ENCODE measurements around the gene NUDT22.

NUDT22 gene

GRCh38 chr11:64276653-64277431 lies 50.8 kb downstream of the NUDT22 start (continued):
- TF ChIP-seq ZFP30 (CRISPR knock-in tag; IDR thresholded peaks at IDR 0.05) = no peak
- no peak for TF ChIP-seq ZC3H10 (CRISPR knock-in tag; IDR thresholded peaks at IDR 0.05)
- TF ChIP-seq SNAI2 (CRISPR knock-in tag; IDR thresholded peaks at IDR 0.05) = no peak

- ATAC-seq = no peak
- TF ChIP-seq BACH2 (CRISPR knock-in tag; IDR thresholded peaks at IDR 0.05; ENCODE audit: borderline replicate concordance) (no peak), RARB (CRISPR knock-in tag; IDR thresholded peaks at IDR 0.05) (no peak), PATZ1 (CRISPR knock-in tag; IDR thresholded peaks at IDR 0.05; ENCODE audit: borderline replicate concordance) (no peak), POU6F1 (CRISPR knock-in tag; IDR thresholded peaks at IDR 0.05; ENCODE audit: borderline replicate concordance, low read depth) (no peak), ZC3H10 (CRISPR knock-in tag; IDR thresholded peaks at IDR 0.05) (no peak), ZNF8 (CRISPR knock-in tag; IDR thresholded peaks at IDR 0.05) (no peak), ARNTL (CRISPR knock-in tag; IDR thresholded peaks at IDR 0.05; ENCODE audit: borderline replicate concordance, low read depth) (no peak), GLIS3 (CRISPR knock-in tag; IDR thresholded peaks at IDR 0.05) (no peak), CREB5 (CRISPR knock-in tag; IDR thresholded peaks at IDR 0.05; ENCODE audit: low read depth) (no peak), ZFP30 (CRISPR knock-in tag; IDR thresholded peaks at IDR 0.05) (no peak), TCF4 (CRISPR knock-in tag; IDR thresholded peaks at IDR 0.05; ENCODE audit: borderline replicate concordance) (no peak), OSR1 (CRISPR knock-in tag; IDR thresholded peaks at IDR 0.05) (no peak), ZNF565 (CRISPR knock-in tag; conservative IDR thresholded peaks at IDR 0.05; ENCODE audit: low read depth) (no peak), PPARA (CRISPR knock-in tag; IDR thresholded peaks at IDR 0.05; ENCODE audit: borderline replicate concordance) (no peak), ISL1 (CRISPR knock-in tag; IDR thresholded peaks at IDR 0.05) (no peak), SNAI2 (CRISPR knock-in tag; IDR thresholded peaks at IDR 0.05) (no peak)
These were observed 52.6 kb downstream of the NUDT22 start for GRCh38 chr11:64278576-64279190.

All from SK-N-SH treated with all-trans-retinoic acid at 6 μM for 48 hours (cell line).